ENCODE measurements around the gene ADAMTS12. TPM values are rescaled to one million over a fixed set of nuclear protein-coding genes. Genes with fewer than 3 reads are reported as not detected.
"Not testable (repeated sequence)": the region's sequence is repeated elsewhere in the genome, so short reads cannot be mapped to it uniquely, and the experiment has no call there.

The ADAMTS12 gene
- total RNA-seq, 1 experiment from 2014 or later: 0.15 TPM

DNA sequence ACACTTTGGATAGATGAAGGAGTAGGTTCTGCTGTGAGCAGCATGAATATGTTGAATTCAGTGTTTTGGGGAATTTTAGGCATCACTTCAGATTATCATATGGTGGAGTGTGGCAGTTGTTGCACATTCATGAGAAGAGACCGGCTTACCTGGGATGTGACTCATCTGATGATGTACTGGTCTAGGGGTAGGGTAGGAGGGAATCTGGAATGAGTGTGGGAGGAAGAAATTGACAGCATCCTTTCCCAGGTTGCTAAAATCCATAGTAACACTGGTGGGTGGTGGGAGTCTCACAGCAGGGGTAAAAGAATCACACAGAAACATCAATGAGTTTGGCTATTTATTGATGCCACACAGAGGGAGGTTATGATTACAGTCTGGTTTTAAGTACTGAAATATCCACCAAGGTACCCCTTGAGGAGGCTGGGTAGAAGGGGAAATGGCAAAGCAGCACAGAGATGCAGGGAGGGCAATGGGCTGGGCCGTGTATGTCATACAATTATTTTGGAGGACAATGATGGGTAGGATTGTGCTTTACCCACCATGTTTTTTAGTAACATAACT lies 368.5 kb downstream of the ADAMTS12 start:
- ATAC-seq: no peak
- intact Hi-C loops (cut with micrococcal nuclease; ENCODE audit: unreplicated experiment): no loop called here
- no TSS peak for BruUV-seq (replicated peaks)
- no peak overlapping the region for H3K27ac ChIP-seq (ENCODE audit: low read length)
- ChIA-PET POLR2A (no interaction called here), CTCF (no interaction called here)
- in situ Hi-C loops (cut with HindIII; ENCODE audit: low pct_unique_long_range_greater_than_20kb, low sequenced_read_pairs): no loop called here
- H3K27me3 ChIP-seq (ENCODE audit: control insufficient read depth, insufficient read depth, low read length): no peaks in the 10 kb centered on the region
- TF ChIP-seq SIN3A (IDR thresholded peaks at IDR 0.05; ENCODE audit: borderline replicate concordance, insufficient read depth, low read depth, low read length): no peak
- no peak for TF ChIP-seq TCF7L2 (IDR thresholded peaks at IDR 0.05; ENCODE audit: low read depth, low read length)
- TF ChIP-seq, protein P1, sequence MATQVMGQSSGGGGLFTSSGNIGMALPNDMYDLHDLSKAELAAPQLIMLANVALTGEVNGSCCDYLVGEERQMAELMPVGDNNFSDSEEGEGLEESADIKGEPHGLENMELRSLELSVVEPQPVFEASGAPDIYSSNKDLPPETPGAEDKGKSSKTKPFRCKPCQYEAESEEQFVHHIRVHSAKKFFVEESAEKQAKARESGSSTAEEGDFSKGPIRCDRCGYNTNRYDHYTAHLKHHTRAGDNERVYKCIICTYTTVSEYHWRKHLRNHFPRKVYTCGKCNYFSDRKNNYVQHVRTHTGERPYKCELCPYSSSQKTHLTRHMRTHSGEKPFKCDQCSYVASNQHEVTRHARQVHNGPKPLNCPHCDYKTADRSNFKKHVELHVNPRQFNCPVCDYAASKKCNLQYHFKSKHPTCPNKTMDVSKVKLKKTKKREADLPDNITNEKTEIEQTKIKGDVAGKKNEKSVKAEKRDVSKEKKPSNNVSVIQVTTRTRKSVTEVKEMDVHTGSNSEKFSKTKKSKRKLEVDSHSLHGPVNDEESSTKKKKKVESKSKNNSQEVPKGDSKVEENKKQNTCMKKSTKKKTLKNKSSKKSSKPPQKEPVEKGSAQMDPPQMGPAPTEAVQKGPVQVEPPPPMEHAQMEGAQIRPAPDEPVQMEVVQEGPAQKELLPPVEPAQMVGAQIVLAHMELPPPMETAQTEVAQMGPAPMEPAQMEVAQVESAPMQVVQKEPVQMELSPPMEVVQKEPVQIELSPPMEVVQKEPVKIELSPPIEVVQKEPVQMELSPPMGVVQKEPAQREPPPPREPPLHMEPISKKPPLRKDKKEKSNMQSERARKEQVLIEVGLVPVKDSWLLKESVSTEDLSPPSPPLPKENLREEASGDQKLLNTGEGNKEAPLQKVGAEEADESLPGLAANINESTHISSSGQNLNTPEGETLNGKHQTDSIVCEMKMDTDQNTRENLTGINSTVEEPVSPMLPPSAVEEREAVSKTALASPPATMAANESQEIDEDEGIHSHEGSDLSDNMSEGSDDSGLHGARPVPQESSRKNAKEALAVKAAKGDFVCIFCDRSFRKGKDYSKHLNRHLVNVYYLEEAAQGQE (IDR thresholded peaks at IDR 0.05; ENCODE audit: insufficient read depth in 1 of 2, low read depth in 2 of 2, low read length in 1 of 2): no peak
- TF ChIP-seq POLR2AphosphoS5 (IDR thresholded peaks at IDR 0.05; ENCODE audit: low read depth, low read length): no peak
- no peak for TF ChIP-seq CTCF (IDR thresholded peaks at IDR 0.05)
- no peak for DNase-seq (ENCODE audit: low read depth, low spot score)
- H3K36me3 ChIP-seq (ENCODE audit: control insufficient read depth, insufficient read depth, low read length): no peaks in the 10 kb centered on the region
- no peak overlapping the region for H3K4me3 ChIP-seq (ENCODE audit: low read depth in 2 of 2, low read length in 2 of 2)
- H3K9me3 ChIP-seq (ENCODE audit: control insufficient read depth, insufficient read depth, low read depth, low read length): no peaks in the 10 kb centered on the region
- no peaks in the 10 kb centered on the region for H3K4me1 ChIP-seq (ENCODE audit: control insufficient read depth, insufficient read depth, low read length)

GRCh38 chr5:33516421-33516820 lies 375.4 kb downstream of the ADAMTS12 start:
- POLR2A ChIA-PET: no interaction called here
- intact Hi-C loops (cut with micrococcal nuclease; ENCODE audit: unreplicated experiment): no loop called here
- H3K4me1 ChIP-seq (ENCODE audit: control insufficient read depth, insufficient read depth, low read length): no peaks in the 10 kb centered on the region
- CTCF ChIA-PET: no interaction called here
- ATAC-seq (no peak), DNase-seq (ENCODE audit: low read depth, low spot score) (no peak)
- H3K4me3 ChIP-seq (ENCODE audit: low read depth in 2 of 2, low read length in 2 of 2): no peak overlapping the region
- no peak overlapping the region for H3K27ac ChIP-seq (ENCODE audit: low read length)
- no TSS peak for BruUV-seq (replicated peaks)
- H3K36me3 ChIP-seq (ENCODE audit: control insufficient read depth, insufficient read depth, low read length): no peaks in the 10 kb centered on the region
- TF ChIP-seq POLR2AphosphoS5 (IDR thresholded peaks at IDR 0.05; ENCODE audit: low read depth, low read length): no peak
- TF ChIP-seq TCF7L2 (IDR thresholded peaks at IDR 0.05; ENCODE audit: low read depth, low read length): no peak
- TF ChIP-seq SIN3A (IDR thresholded peaks at IDR 0.05; ENCODE audit: borderline replicate concordance, insufficient read depth, low read depth, low read length): no peak
- TF ChIP-seq, protein P1 (IDR thresholded peaks at IDR 0.05; ENCODE audit: insufficient read depth in 1 of 2, low read depth in 2 of 2, low read length in 1 of 2): no peak
- in situ Hi-C loops (cut with HindIII; ENCODE audit: low pct_unique_long_range_greater_than_20kb, low sequenced_read_pairs): no loop called here
- H3K27me3 ChIP-seq (ENCODE audit: control insufficient read depth, insufficient read depth, low read length): no peaks in the 10 kb centered on the region
- H3K9me3 ChIP-seq (ENCODE audit: control insufficient read depth, insufficient read depth, low read depth, low read length): no peaks in the 10 kb centered on the region

GRCh38 chr5:33515366-33515765 lies 376.4 kb downstream of the ADAMTS12 start:
- BruUV-seq (replicated peaks); H3K4me1 ChIP-seq (ENCODE audit: control insufficient read depth, insufficient read depth, low read length); in situ Hi-C loops (cut with HindIII; ENCODE audit: low pct_unique_long_range_greater_than_20kb, low sequenced_read_pairs); DNase-seq (ENCODE audit: low read depth, low spot score); H3K4me3 ChIP-seq (ENCODE audit: low read depth in 2 of 2, low read length in 2 of 2); CTCF ChIA-PET; ATAC-seq; H3K27me3 ChIP-seq (ENCODE audit: control insufficient read depth, insufficient read depth, low read length); intact Hi-C loops (cut with micrococcal nuclease; ENCODE audit: unreplicated experiment); H3K9me3 ChIP-seq (ENCODE audit: control insufficient read depth, insufficient read depth, low read depth, low read length); H3K36me3 ChIP-seq (ENCODE audit: control insufficient read depth, insufficient read depth, low read length); H3K27ac ChIP-seq (ENCODE audit: low read length); POLR2A ChIA-PET: not testable (repeated sequence)
